GM19468 (cell line): ENCODE results near the gene RBFOX1.

ENCODE experiments used
- ATAC-seq: cut with Tn5 transposase; IDR thresholded peaks from one replicate; pipeline ENCODE4 v1.9.1; 2021; ENCODE audit warnings: mild to moderate bottlenecking, moderate library complexity, moderate number of reproducible peaks; ENCODE audit not compliant: unreplicated experiment; ENCODE audit errors: extremely low read depth

RBFOX1 gene

GRCh38 chr16:7508656-7509055, 176.0 kb downstream of the RBFOX1 start:
- ATAC-seq = no peak

GRCh38 chr16:7509963-7510601, 177.4 kb downstream of the RBFOX1 start:
- ATAC-seq = no peak

- no peak for ATAC-seq
Observed at GRCh38 chr16:7511549-7512260, 179.1 kb downstream of the RBFOX1 start.

GRCh38 chr16:7512503-7512902, 179.9 kb downstream of the RBFOX1 start:
- no peak for ATAC-seq

GRCh38 chr16:7513429-7513828, 180.8 kb downstream of the RBFOX1 start:
- no peak for ATAC-seq

- no peak for ATAC-seq
Observed at GRCh38 chr16:7515543-7515942, 182.9 kb downstream of the RBFOX1 start.

GRCh38 chr16:7517496-7517895, 184.9 kb downstream of the RBFOX1 start:
- no peak for ATAC-seq

GRCh38 chr16:7518158-7518557, 185.5 kb downstream of the RBFOX1 start:
- ATAC-seq = no peak

GRCh38 chr16:7521834-7522233, 189.2 kb downstream of the RBFOX1 start:
- no peak for ATAC-seq

- ATAC-seq = no peak
Observed at GRCh38 chr16:7524419-7524818, 191.8 kb downstream of the RBFOX1 start.

- no peak for ATAC-seq
Observed at GRCh38 chr16:7526736-7527135, 194.1 kb downstream of the RBFOX1 start.

GRCh38 chr16:7532534-7532933, 199.9 kb downstream of the RBFOX1 start:
- ATAC-seq = no peak

- no peak for ATAC-seq
Observed at GRCh38 chr16:7534749-7535148, 202.1 kb downstream of the RBFOX1 start.

- no peak for ATAC-seq
Observed at GRCh38 chr16:7541026-7541425, 208.4 kb downstream of the RBFOX1 start.

- no peak for ATAC-seq
Observed at GRCh38 chr16:7545251-7545650, 212.6 kb downstream of the RBFOX1 start.

GRCh38 chr16:7546948-7547347, 214.3 kb downstream of the RBFOX1 start:
- ATAC-seq = no peak

- ATAC-seq = no peak
Observed at GRCh38 chr16:7547736-7548135, 215.1 kb downstream of the RBFOX1 start.

- no peak for ATAC-seq
Observed at GRCh38 chr16:7548796-7549318, 216.2 kb downstream of the RBFOX1 start.

- ATAC-seq = no peak
Observed at GRCh38 chr16:7550096-7550495, 217.5 kb downstream of the RBFOX1 start.

- no peak for ATAC-seq
Observed at GRCh38 chr16:7555459-7555858, 222.8 kb downstream of the RBFOX1 start.

- ATAC-seq = no peak
Observed at GRCh38 chr16:7561908-7562405, 229.3 kb downstream of the RBFOX1 start.

GRCh38 chr16:7566360-7566759, 233.7 kb downstream of the RBFOX1 start:
- no peak for ATAC-seq
